ENCODE results near the gene VWC2. TPM values are rescaled to one million over a fixed set of nuclear protein-coding genes. Genes with fewer than 3 reads are reported as not detected.
A peak's percentile ranks its signal among the peaks of the same experiment; 100 is the strongest.

Gene VWC2
- polyA plus RNA-seq, 1 donor: 0.09 TPM

- DNase-seq (ENCODE audit: low read depth): no peak
Measured at GRCh38 chr7:49783446-49783845, 10.0 kb downstream of the VWC2 start.

GRCh38 chr7:49787980-49788379 lies 14.5 kb downstream of the VWC2 start:
- no peak for DNase-seq (ENCODE audit: low read depth)

DNA sequence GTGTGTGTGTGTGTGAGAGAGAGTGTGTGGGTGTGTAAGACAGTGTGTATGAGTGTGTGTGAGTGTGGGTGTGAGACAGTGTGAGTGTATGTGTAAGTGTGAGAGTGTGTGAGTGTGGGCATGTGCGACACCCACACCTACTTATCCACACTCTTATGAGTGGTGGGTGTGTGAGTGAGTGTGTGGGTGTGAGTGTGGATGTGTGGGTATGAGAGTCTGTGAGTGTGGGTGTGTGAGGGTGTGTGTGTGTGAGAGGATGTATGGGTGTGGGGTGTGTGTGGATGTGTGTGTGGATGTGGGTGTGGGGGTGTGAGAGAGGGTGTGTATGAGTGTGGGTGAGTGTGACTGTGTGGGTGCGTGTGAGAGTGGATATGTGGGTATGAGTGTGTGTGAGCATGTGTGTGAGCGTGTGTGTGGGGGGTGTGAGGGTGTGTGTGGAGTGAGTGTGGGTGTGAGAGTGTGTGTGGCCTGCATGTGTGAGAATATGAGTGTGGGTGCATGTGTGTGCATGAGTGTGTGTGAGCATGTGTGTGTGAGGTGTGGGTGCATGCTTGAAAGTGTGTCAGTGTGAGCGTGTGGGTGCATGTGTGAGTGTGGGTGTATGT lies 15.1 kb downstream of the VWC2 start:
- DNase-seq (ENCODE audit: low read depth): no peak

DNA sequence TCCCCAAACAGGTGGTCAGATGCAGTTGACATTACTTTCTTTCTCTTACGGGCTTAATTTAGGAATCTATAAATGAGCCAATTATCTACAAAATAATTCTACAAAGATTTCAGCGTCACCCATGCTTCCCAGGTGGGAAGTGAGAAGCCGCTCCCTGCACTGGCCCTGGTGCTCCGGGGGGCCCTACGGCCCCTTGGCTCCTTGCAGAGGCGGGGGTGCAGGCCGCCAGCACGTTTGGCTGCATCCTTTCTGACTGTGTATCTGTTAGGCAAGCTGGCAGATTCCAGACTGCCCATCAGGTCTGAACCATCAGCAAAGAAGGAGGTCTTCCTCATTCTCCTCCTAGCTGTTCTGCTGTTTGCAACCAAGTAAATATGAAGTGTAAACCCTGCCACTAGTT lies 16.3 kb downstream of the VWC2 start:
- no peak for DNase-seq (ENCODE audit: low read depth)

GRCh38 chr7:49790209-49790608 lies 16.8 kb downstream of the VWC2 start:
- DNase-seq (ENCODE audit: low read depth): no peak

GRCh38 chr7:49791088-49791741 lies 17.8 kb downstream of the VWC2 start:
- peak; percentile 9 for DNase-seq (ENCODE audit: low read depth)

GRCh38 chr7:49797987-49798660 lies 24.7 kb downstream of the VWC2 start:
- DNase-seq (ENCODE audit: low read depth): no peak

- no peak for DNase-seq (ENCODE audit: low read depth)
Measured at GRCh38 chr7:49800031-49800430, 26.6 kb downstream of the VWC2 start.

DNA sequence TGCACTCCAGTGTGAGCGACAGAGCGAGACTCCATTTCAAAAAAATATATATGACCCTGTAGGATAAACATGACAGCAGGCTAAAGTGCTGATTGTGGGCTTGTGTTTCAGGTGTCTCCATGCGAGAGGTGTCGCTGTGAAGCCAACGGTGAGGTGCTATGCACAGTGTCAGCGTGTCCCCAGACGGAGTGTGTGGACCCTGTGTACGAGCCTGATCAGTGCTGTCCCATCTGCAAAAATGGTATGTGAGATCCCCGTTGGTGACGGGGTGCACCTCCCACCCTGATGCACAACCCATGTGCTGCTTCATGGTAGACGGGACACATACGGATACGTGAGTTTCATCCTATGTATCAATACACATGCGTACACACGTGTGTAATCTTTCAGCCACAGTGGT lies 29.2 kb downstream of the VWC2 start:
- DNase-seq (ENCODE audit: low read depth): no peak

DNA sequence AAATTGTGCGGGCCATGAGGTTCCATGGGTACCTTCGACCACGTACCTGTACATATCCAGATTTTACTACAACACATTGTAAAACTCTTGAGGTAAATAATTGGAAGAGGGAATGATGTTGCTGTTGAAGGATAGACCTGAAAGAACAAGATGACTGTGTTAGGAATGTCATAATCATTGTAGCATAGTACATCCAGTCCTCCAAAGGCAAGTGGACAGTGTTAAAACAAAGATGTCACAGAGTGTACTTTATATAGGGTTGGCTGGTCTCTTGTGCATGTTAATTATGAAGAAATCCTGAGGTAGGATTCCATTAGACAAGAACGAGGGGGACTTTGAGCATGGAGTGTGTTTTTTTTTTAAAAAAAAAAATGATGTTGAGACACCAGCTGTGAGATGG lies 30.4 kb downstream of the VWC2 start:
- DNase-seq (ENCODE audit: low read depth): no peak

- no peak for DNase-seq (ENCODE audit: low read depth)
Measured at GRCh38 chr7:49805371-49806007, 32.1 kb downstream of the VWC2 start.

DNA sequence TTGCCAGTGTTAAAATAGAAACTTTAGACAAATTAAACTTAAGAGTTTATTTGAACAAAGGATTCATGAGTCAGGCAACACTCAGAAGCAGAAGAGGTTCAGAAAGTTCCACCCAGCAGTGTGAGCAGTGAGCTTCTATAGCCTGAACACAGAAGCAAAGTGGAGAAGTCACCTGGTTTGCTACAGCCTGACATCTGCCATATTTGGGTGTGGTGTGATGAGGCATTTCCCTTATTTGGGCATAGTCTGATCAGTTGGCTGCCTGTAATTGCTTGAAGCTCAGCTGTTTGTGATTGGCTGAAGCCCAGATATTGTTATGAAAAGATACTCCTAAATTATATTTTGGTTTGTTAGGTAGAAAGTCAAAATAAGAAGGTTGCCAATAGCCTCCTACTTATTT lies 39.1 kb downstream of the VWC2 start:
- DNase-seq (ENCODE audit: low read depth): no peak

GRCh38 chr7:49817279-49817678 lies 43.8 kb downstream of the VWC2 start:
- DNase-seq (ENCODE audit: low read depth): no peak

DNA sequence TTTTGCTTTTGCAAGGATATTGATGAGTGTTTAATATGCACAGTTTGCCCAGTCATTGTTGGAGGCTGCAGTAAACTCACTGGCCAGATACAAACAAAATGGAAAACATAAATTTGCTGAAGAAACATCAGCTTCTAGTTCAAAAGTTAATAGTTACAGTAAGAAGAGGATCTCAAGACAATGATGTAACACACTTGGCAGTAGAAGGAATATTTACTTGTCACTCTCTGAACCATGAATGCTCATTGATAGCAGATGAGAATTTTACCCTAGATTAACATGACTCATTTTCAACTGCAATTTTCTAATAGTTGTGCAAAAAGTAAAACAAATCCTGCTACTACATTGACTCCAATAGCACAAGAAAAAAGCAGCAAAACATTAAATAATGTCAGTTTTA lies 47.7 kb downstream of the VWC2 start:
- DNase-seq (ENCODE audit: low read depth): peak; percentile 16

DNA sequence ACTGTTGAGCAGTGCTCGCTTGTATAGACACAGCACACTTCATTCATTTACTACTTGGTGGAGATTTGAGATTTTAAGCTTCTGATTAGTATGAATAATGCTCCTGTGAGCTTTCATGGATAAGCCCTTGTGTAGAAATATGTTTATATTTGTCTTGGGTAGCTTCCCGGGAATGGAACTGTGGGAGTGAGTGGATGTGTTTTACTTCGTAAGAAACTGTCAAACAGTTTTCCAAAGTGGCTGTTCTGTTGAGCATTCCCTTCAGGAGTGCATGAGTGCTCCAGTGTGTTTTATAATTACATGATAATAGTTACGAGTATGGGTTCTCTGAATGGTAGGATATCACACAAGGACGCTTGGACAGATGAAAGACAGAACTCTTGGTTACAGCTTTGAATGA lies 49.4 kb downstream of the VWC2 start:
- DNase-seq (ENCODE audit: low read depth): no peak

- DNase-seq (ENCODE audit: low read depth): no peak
Measured at GRCh38 chr7:49823566-49823965, 50.1 kb downstream of the VWC2 start.

GRCh38 chr7:49839863-49840645 lies 66.6 kb downstream of the VWC2 start:
- DNase-seq (ENCODE audit: low read depth): no peak

- no peak for DNase-seq (ENCODE audit: low read depth)
Measured at GRCh38 chr7:49840751-49841405, 67.4 kb downstream of the VWC2 start.

GRCh38 chr7:49845626-49846025 lies 72.2 kb downstream of the VWC2 start:
- DNase-seq (ENCODE audit: low read depth): no peak

- no peak for DNase-seq (ENCODE audit: low read depth)
Measured at GRCh38 chr7:49848211-49848841, 74.9 kb downstream of the VWC2 start.
